MCF 10A (cell line): ENCODE data around the gene SHLD2. TPM values are rescaled to one million over a fixed set of nuclear protein-coding genes. Genes with fewer than 3 reads are reported as not detected.

Source experiments
- Bru-seq: library from RNA; stranded (reverse); fragments of 400-500 nt; gene quantifications from one replicate; lab custom pipeline; 2021; lab: Mats Ljungman, UMichigan
- BruChase-seq, 2 experiments: library from RNA; stranded (reverse); fragments of 400-500 nt; gene quantifications; one replicate each; lab custom pipeline; 2021; lab: Mats Ljungman, UMichigan
- BruUV-seq: library from RNA; stranded (reverse); fragments of 400-500 nt; replicated peaks from 2 replicates; lab custom pipeline; 2021; lab: Mats Ljungman, UMichigan
- CTCF ChIA-PET: fragments of 300-600 bp; sonication (Branson Sonifier 250); formaldehyde crosslinking; extraction: SDS; loops from one replicate; lab custom pipeline; 2021; ENCODE audit warnings: antibody characterized with exemption, inconsistent platforms; lab: Yijun Ruan, JAX
- POLR2A ChIA-PET: fragments of 300-600, 350-650 bp; sonication (Branson Sonifier 250); formaldehyde crosslinking; extraction: SDS; loops from one replicate; lab custom pipeline; 2020; ENCODE audit warnings: antibody characterized with exemption, inconsistent platforms; lab: Yijun Ruan, JAX
- DNase-seq: peaks from one replicate; pipeline ENCODE4 v3.0.0-alpha.2; 2018; ENCODE audit not compliant: unreplicated experiment
- H3K27ac Mint-ChIP-seq: one replicate; pipeline ENCODE4 v1.8.0; 2022; ENCODE audit warnings: mild to moderate bottlenecking, low read depth, mixed read lengths; ENCODE audit not compliant: unreplicated experiment
- H3K27me3 Mint-ChIP-seq: one replicate; pipeline ENCODE4 v1.8.0; 2022; ENCODE audit warnings: mixed read lengths; ENCODE audit not compliant: insufficient read depth, unreplicated experiment
- H3K36me3 Mint-ChIP-seq: one replicate; pipeline ENCODE4 v1.8.0; 2022; ENCODE audit warnings: mild to moderate bottlenecking, moderate library complexity, mixed read lengths; ENCODE audit not compliant: insufficient read depth, unreplicated experiment
- H3K4me1 Mint-ChIP-seq: one replicate; pipeline ENCODE4 v1.8.0; 2022; ENCODE audit warnings: mixed read lengths; ENCODE audit not compliant: insufficient read depth, unreplicated experiment
- H3K4me3 Mint-ChIP-seq: one replicate; pipeline ENCODE4 v1.8.0; 2022; ENCODE audit warnings: mild to moderate bottlenecking, moderate library complexity, mixed read lengths; ENCODE audit not compliant: unreplicated experiment
- H3K9me3 Mint-ChIP-seq: one replicate; pipeline ENCODE4 v1.8.0; 2022; ENCODE audit warnings: mixed read lengths; ENCODE audit not compliant: unreplicated experiment
- CTCF ChIP-seq: fragments of 200-600 bp; IDR thresholded peaks from one replicate; pipeline ENCODE4 v1.8.0; 2022; ENCODE audit warnings: antibody characterized with exemption, mild to moderate bottlenecking; ENCODE audit not compliant: unreplicated experiment
- intact Hi-C: fragments of 100-400 bp; cut with micrococcal nuclease; formaldehyde crosslinking; loops from 2 replicates; pipeline ENCODE4 v1.14.1; 2022
- long read RNA-seq: library from polyadenylated mRNA; stranded (forward); transcript quantifications from one replicate; pipeline ENCODE4 v2.0.0, GENCODE V29; 2022
- total RNA-seq: library from RNA; stranded (reverse); gene quantifications from 2 replicates; pipeline ENCODE4 v1.2.3, GENCODE V29; 2022

Gene SHLD2
- total RNA-seq = 28.1 and 31.8 TPM in 2 replicates
- percentile 86 among the genes with signal in this experiment for Bru-seq, nascent RNA
- percentile 84 among the genes with signal in this experiment for BruChase-seq, experiment 1, labeled RNA remaining after a 6-hour chase
- BruChase-seq, experiment 2, labeled RNA remaining after a 2-hour chase = percentile 85 among the genes with signal in this experiment
- long read RNA-seq, transcript SHLD2-202 (10 exons, 3,614 nt) = major isoform, 20 of 73 reads
- long read RNA-seq, transcript SHLD2-201 (9 exons, 3,402 nt) = minor isoform, 6 of 73 reads
- long read RNA-seq, partial matches to known transcripts = 17 of 73 reads
- long read RNA-seq, other reads (novel, unspliced or antisense) = 30 of 73 reads

- BruUV-seq = no TSS peak
- no peak for TF ChIP-seq CTCF
- H3K36me3 Mint-ChIP-seq = peaks cover 46% of the 10 kb centered on the region
- H3K9me3 Mint-ChIP-seq = no peaks in the 10 kb centered on the region
- POLR2A ChIA-PET = interaction anchor here (0.9 to 7.1 kb wide), 10 partner anchors 11 to 339 kb away, joined by 3 to 202 read pairs (median 6); partner anchors contain the start of genes ADIRF and BMPR1A
- H3K4me1 Mint-ChIP-seq = peaks cover 20% of the 10 kb centered on the region
- H3K27ac Mint-ChIP-seq = peak within 1 kb of the TSS; percentile 61
- peak within 1 kb of the TSS; percentile 74 for H3K4me3 Mint-ChIP-seq
- CTCF ChIA-PET = interaction anchor here (1.0 to 3.1 kb wide), 3 partner anchors 11 to 15 kb away, joined by 3 to 21 read pairs (median 3); no protein-coding TSS in a partner anchor
- no peaks in the 10 kb centered on the region for H3K27me3 Mint-ChIP-seq
- intact Hi-C loops = no loop called here
- peak; percentile 93 for DNase-seq
Observed at GRCh38 chr10:87094373-87095235, at the start of gene SHLD2, which contains the start of gene GLUD1. Gene SHLD2 (plus strand): TSS chr10:87095206. CDS start chr10:87151355, 56,149 bp downstream. Gene GLUD1 (minus strand): TSS chr10:87094843. CDS start chr10:87094769, 74 bp downstream.

GRCh38 chr10:87045434-87045938, 49.5 kb upstream of the SHLD2 start:
- DNase-seq = no peak
- no peak overlapping the region for H3K27ac Mint-ChIP-seq
- no TSS peak for BruUV-seq
- intact Hi-C loops = no loop called here
- no peak overlapping the region for H3K4me3 Mint-ChIP-seq
- no peaks in the 10 kb centered on the region for H3K4me1 Mint-ChIP-seq
- POLR2A ChIA-PET = interaction anchor here (0.6 to 1.3 kb wide), 3 partner anchors 12 to 70 kb away, joined by 3 to 4 read pairs (median 4); no protein-coding TSS in a partner anchor
- TF ChIP-seq CTCF = no peak
- peaks cover 40% of the 10 kb centered on the region for H3K36me3 Mint-ChIP-seq
- no peaks in the 10 kb centered on the region for H3K27me3 Mint-ChIP-seq
- CTCF ChIA-PET = interaction anchor here (0.6 to 0.7 kb wide), 2 partner anchors 106 to 107 kb away, joined by 3 to 4 read pairs; no protein-coding TSS in a partner anchor
- H3K9me3 Mint-ChIP-seq = no peaks in the 10 kb centered on the region

GRCh38 chr10:87053111-87053510, 41.9 kb upstream of the SHLD2 start:
- no peak overlapping the region for H3K4me3 Mint-ChIP-seq
- intact Hi-C loops = no loop called here
- H3K36me3 Mint-ChIP-seq = no peaks in the 10 kb centered on the region
- H3K27me3 Mint-ChIP-seq = no peaks in the 10 kb centered on the region
- H3K9me3 Mint-ChIP-seq = no peaks in the 10 kb centered on the region
- no peak overlapping the region for H3K27ac Mint-ChIP-seq
- no peaks in the 10 kb centered on the region for H3K4me1 Mint-ChIP-seq
- CTCF ChIA-PET = interaction anchor here (1.1 kb wide), 1 partner anchor 13 kb away, joined by 3 read pairs; no protein-coding TSS in a partner anchor
- DNase-seq = no peak
- POLR2A ChIA-PET = interaction anchor here (1.1 to 1.9 kb wide), 4 partner anchors 11 to 298 kb away, joined by 3 to 7 read pairs (median 6); no protein-coding TSS in a partner anchor
- TF ChIP-seq CTCF = no peak
- BruUV-seq = no TSS peak
